Activated CD4-positive, alpha-beta T cell treated with anti-CD3 and anti-CD28 coated beads for 36 hours (primary cell): ENCODE data around the gene KLK14. TPM values are rescaled to one million over a fixed set of nuclear protein-coding genes. Genes with fewer than 3 reads are reported as not detected.

ENCODE experiments used
- ATAC-seq: fragments of 200-7000 bp; cut with Tn5 transposase; one replicate; pipeline ENCODE4 v1.10.0; 2021; ENCODE audit warnings: mild to moderate bottlenecking, moderate library complexity
- CTCF ChIA-PET: fragments of 350-600 bp; sonication (Branson Sonifier 250); formaldehyde crosslinking; loops from one replicate; lab custom pipeline; 2021; ENCODE audit warnings: antibody characterized with exemption; lab: Charles Lee
- POLR2A ChIA-PET: fragments of 350-600 bp; sonication (Branson Sonifier 250); formaldehyde crosslinking; loops from one replicate; lab custom pipeline; 2021; ENCODE audit warnings: antibody characterized with exemption, inconsistent platforms; lab: Charles Lee
- DNase-seq: peaks from one replicate; pipeline ENCODE4 v3.0.0-alpha.2; 2020
- H3K27ac Mint-ChIP-seq: one replicate; pipeline ENCODE4 v1.8.0; 2021; ENCODE audit warnings: mixed read lengths
- H3K27me3 Mint-ChIP-seq: one replicate; pipeline ENCODE4 v1.8.0; 2021; ENCODE audit warnings: mixed read lengths
- H3K36me3 Mint-ChIP-seq: one replicate; pipeline ENCODE4 v1.8.0; 2021; ENCODE audit warnings: low read depth, mixed read lengths
- H3K4me1 Mint-ChIP-seq: one replicate; pipeline ENCODE4 v1.8.0; 2021; ENCODE audit warnings: mixed read lengths
- H3K4me3 Mint-ChIP-seq: one replicate; pipeline ENCODE4 v1.8.0; 2021; ENCODE audit warnings: mild to moderate bottlenecking, moderate library complexity, mixed read lengths
- H3K9me3 Mint-ChIP-seq: one replicate; pipeline ENCODE4 v1.8.0; 2021; ENCODE audit warnings: low read depth, mixed read lengths
- intact Hi-C, 2 experiments: fragments of 100-400 bp; cut with DNase I in 1 of 2; cut with micrococcal nuclease in 1 of 2; formaldehyde crosslinking; loops; one replicate each; pipeline versions ENCODE4 v1.14.2 to v1.15.1; 2022 to 2024; cut with DNase I, micrococcal nuclease
- total RNA-seq, 2 experiments: library from RNA; stranded (reverse); gene quantifications; one replicate each; pipeline ENCODE4 v1.2.3, GENCODE V29; 2021

The KLK14 gene
- total RNA-seq, 2 experiments from 2014 or later: 0.69 to 1.1 TPM

- H3K4me3 Mint-ChIP-seq: no peak overlapping the region
- POLR2A ChIA-PET: no interaction called here
- ATAC-seq: no peak
- intact Hi-C loops: no loop called here
- peaks cover 3% of the 10 kb centered on the region for H3K27me3 Mint-ChIP-seq
- CTCF ChIA-PET: no interaction called here
- no peaks in the 10 kb centered on the region for H3K36me3 Mint-ChIP-seq
- no peak overlapping the region for H3K27ac Mint-ChIP-seq
- H3K9me3 Mint-ChIP-seq: no peaks in the 10 kb centered on the region
- H3K4me1 Mint-ChIP-seq: no peaks in the 10 kb centered on the region
- DNase-seq: no peak
Measured at GRCh38 chr19:51036519-51036918, 46.2 kb downstream of the KLK14 start.

GRCh38 chr19:51034704-51035103 is 48.0 kb downstream of the KLK14 start, which contains the start of gene KLK12:
KLK12 (minus strand) TSS chr19:51035002; CDS start chr19:51034621, 381 bp downstream.
- no peak within 1 kb of the TSS for H3K27ac Mint-ChIP-seq
- ChIA-PET POLR2A (no interaction called here), CTCF (no interaction called here)
- H3K9me3 Mint-ChIP-seq: no peaks in the 10 kb centered on the region
- ATAC-seq (no peak), DNase-seq (no peak)
- no peak within 1 kb of the TSS for H3K4me3 Mint-ChIP-seq
- intact Hi-C loops: no loop called here
- peaks cover 11% of the 10 kb centered on the region for H3K27me3 Mint-ChIP-seq
- no peaks in the 10 kb centered on the region for H3K4me1 Mint-ChIP-seq
- no peaks in the 10 kb centered on the region for H3K36me3 Mint-ChIP-seq

GRCh38 chr19:51031880-51032225 is 50.8 kb downstream of the KLK14 start:
- DNase-seq (no peak), ATAC-seq (no peak)
- ChIA-PET POLR2A (no interaction called here), CTCF (no interaction called here)
- H3K4me3 Mint-ChIP-seq: no peak overlapping the region
- no peaks in the 10 kb centered on the region for H3K9me3 Mint-ChIP-seq
- peaks cover 13% of the 10 kb centered on the region for H3K27me3 Mint-ChIP-seq
- intact Hi-C loops: no loop called here
- H3K4me1 Mint-ChIP-seq: no peaks in the 10 kb centered on the region
- no peaks in the 10 kb centered on the region for H3K36me3 Mint-ChIP-seq
- no peak overlapping the region for H3K27ac Mint-ChIP-seq

GRCh38 chr19:51031220-51031879 is 51.3 kb downstream of the KLK14 start:
- POLR2A ChIA-PET: no interaction called here
- Mint-ChIP-seq H3K36me3 (no peaks in the 10 kb centered on the region), H3K27me3 (peaks cover 16% of the 10 kb centered on the region), H3K27ac (no peak overlapping the region), H3K4me1 (no peaks in the 10 kb centered on the region), H3K4me3 (no peak overlapping the region), H3K9me3 (no peaks in the 10 kb centered on the region)
- CTCF ChIA-PET: no interaction called here
- ATAC-seq: no peak
- DNase-seq: no peak
- intact Hi-C loops: no loop called here

- DNase-seq (no peak), ATAC-seq (no peak)
- no peaks in the 10 kb centered on the region for H3K9me3 Mint-ChIP-seq
- H3K36me3 Mint-ChIP-seq: no peaks in the 10 kb centered on the region
- ChIA-PET CTCF (no interaction called here), POLR2A (no interaction called here)
- intact Hi-C loops: no loop called here
- no peaks in the 10 kb centered on the region for H3K4me1 Mint-ChIP-seq
- no peak overlapping the region for H3K4me3 Mint-ChIP-seq
- no peak overlapping the region for H3K27ac Mint-ChIP-seq
- peaks cover 16% of the 10 kb centered on the region for H3K27me3 Mint-ChIP-seq
Measured at GRCh38 chr19:51030631-51031030, 52.1 kb downstream of the KLK14 start.

- Mint-ChIP-seq H3K4me3 (no peak overlapping the region), H3K27ac (no peak overlapping the region), H3K4me1 (no peaks in the 10 kb centered on the region), H3K27me3 (peaks cover 22% of the 10 kb centered on the region), H3K9me3 (no peaks in the 10 kb centered on the region), H3K36me3 (no peaks in the 10 kb centered on the region)
- ATAC-seq: peak; percentile 36
- ChIA-PET CTCF (no interaction called here), POLR2A (no interaction called here)
- no peak for DNase-seq
- intact Hi-C loops: no loop called here
Measured at GRCh38 chr19:51029718-51030117, 53.0 kb downstream of the KLK14 start.

Other genes starting within 250 kb of the KLK14 start
- gene KLK15, start 249.3 kb downstream of the KLK14 start, total RNA-seq: not detected
- not detected for gene KLK3, start 228.0 kb downstream of the KLK14 start, total RNA-seq
- not detected for gene KLK2, start 209.4 kb downstream of the KLK14 start, total RNA-seq
- gene KLK4, start 171.5 kb downstream of the KLK14 start, total RNA-seq: not detected
- not detected for gene KLK5, start 129.8 kb downstream of the KLK14 start, total RNA-seq
- gene KLK6, start 113.3 kb downstream of the KLK14 start, total RNA-seq: not detected
- not detected for gene KLK7, start 99.0 kb downstream of the KLK14 start, total RNA-seq
- gene KLK8, start 81.3 kb downstream of the KLK14 start, total RNA-seq: not detected
- not detected for gene KLK10, start 63.2 kb downstream of the KLK14 start, total RNA-seq
- not detected for gene KLK11, start 56.3 kb downstream of the KLK14 start, total RNA-seq
- not detected for gene KLK12, start 47.9 kb downstream of the KLK14 start, total RNA-seq
- gene KLK13, start 17.8 kb downstream of the KLK14 start, total RNA-seq: not detected
- 1 to 10 TPM; 7.2 to 9.1 TPM for gene CTU1, start 25.5 kb upstream of the KLK14 start, total RNA-seq
- gene SIGLEC9, start 42.0 kb upstream of the KLK14 start, total RNA-seq: under 1 TPM; 0.37 to 0.49 TPM
- not detected for gene SIGLEC7, start 59.4 kb upstream of the KLK14 start, total RNA-seq
- gene CD33, start 142.2 kb upstream of the KLK14 start, total RNA-seq: under 1 TPM; 0.26 to 0.27 TPM
- not detected for gene SIGLECL1, start 168.2 kb upstream of the KLK14 start, total RNA-seq
- gene IGLON5, start 228.8 kb upstream of the KLK14 start, total RNA-seq: under 1 TPM; 0.18 to 0.28 TPM